CD4-positive, alpha-beta T cell treated with Interferon alpha-2 for 1 hour (primary cell): Measurements from ENCODE around the gene FBXL12.
A peak's percentile ranks its signal among the peaks of the same experiment; 100 is the strongest.
"Not testable (repeated sequence)": the region's sequence is repeated elsewhere in the genome, so short reads cannot be mapped to it uniquely, and the experiment has no call there.

Experiments used
- DNase-seq, 2 donors: peaks; one replicate each; pipeline ENCODE4 v3.0.0-alpha.2; 2020 to 2022

Gene FBXL12

GRCh38 chr19:9791073-9791367 lies 27.9 kb downstream of the FBXL12 start:
- not testable (repeated sequence) for DNase-seq

- not testable (repeated sequence) for DNase-seq
These were observed 29.3 kb downstream of the FBXL12 start for GRCh38 chr19:9789579-9789978.

- no peak for DNase-seq
These were observed 29.8 kb downstream of the FBXL12 start for GRCh38 chr19:9789066-9789465.

GRCh38 chr19:9788604-9789003 lies 30.3 kb downstream of the FBXL12 start:
- not testable (repeated sequence) for DNase-seq

- no peak for DNase-seq
These were observed 32.1 kb downstream of the FBXL12 start for GRCh38 chr19:9786819-9787218.

GRCh38 chr19:9786342-9786741 lies 32.5 kb downstream of the FBXL12 start:
- DNase-seq = no peak

- DNase-seq = peak; percentile 96 to 97
These were observed 33.2 kb downstream of the FBXL12 start for GRCh38 chr19:9785367-9786331.

- DNase-seq = not testable (repeated sequence)
These were observed 34.7 kb downstream of the FBXL12 start for GRCh38 chr19:9784163-9784496.

GRCh38 chr19:9782338-9782737 lies 36.5 kb downstream of the FBXL12 start:
- no peak for DNase-seq

- DNase-seq = peak; percentile 92 to 94
These were observed 50.4 kb downstream of the FBXL12 start, which contains the start of gene ZNF846 for GRCh38 chr19:9768175-9769112. ZNF846 (minus strand) TSS chr19:9768738; CDS start chr19:9764950, 3,788 bp downstream.
